GM13976 (cell line): ENCODE results near the gene ADPRS.

Experiments
- DNase-seq: peaks from one replicate; pipeline ENCODE4 v3.0.0; 2012; ENCODE audit warnings: low spot score
- in situ Hi-C: fragments of 300-500 bp; cut with MboI; formaldehyde crosslinking; loops from one replicate; pipeline ENCODE4 v1.12.0; 2022; ENCODE audit warnings: low sequenced_read_pairs, mixed read lengths, inconsistent platforms; ENCODE audit not compliant: unreplicated experiment
- TF ChIP-seq, protein P1 (sequence below): IDR thresholded peaks from 2 replicates; pipeline ENCODE4 v1.5.1; 2012; ENCODE audit warnings: borderline replicate concordance, mild to moderate bottlenecking; ENCODE audit not compliant: insufficient read depth; ENCODE audit errors: extremely low read depth, missing control alignments, control extremely low read depth

The ADPRS gene, protein sequence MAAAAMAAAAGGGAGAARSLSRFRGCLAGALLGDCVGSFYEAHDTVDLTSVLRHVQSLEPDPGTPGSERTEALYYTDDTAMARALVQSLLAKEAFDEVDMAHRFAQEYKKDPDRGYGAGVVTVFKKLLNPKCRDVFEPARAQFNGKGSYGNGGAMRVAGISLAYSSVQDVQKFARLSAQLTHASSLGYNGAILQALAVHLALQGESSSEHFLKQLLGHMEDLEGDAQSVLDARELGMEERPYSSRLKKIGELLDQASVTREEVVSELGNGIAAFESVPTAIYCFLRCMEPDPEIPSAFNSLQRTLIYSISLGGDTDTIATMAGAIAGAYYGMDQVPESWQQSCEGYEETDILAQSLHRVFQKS

GRCh38 chr1:36088577-36089392 lies at the start of gene ADPRS:
Gene ADPRS (plus strand): TSS chr1:36088892. CDS start chr1:36088905, 13 bp downstream.
- DNase-seq, result peak; percentile 97
- TF ChIP-seq, protein P1, sequence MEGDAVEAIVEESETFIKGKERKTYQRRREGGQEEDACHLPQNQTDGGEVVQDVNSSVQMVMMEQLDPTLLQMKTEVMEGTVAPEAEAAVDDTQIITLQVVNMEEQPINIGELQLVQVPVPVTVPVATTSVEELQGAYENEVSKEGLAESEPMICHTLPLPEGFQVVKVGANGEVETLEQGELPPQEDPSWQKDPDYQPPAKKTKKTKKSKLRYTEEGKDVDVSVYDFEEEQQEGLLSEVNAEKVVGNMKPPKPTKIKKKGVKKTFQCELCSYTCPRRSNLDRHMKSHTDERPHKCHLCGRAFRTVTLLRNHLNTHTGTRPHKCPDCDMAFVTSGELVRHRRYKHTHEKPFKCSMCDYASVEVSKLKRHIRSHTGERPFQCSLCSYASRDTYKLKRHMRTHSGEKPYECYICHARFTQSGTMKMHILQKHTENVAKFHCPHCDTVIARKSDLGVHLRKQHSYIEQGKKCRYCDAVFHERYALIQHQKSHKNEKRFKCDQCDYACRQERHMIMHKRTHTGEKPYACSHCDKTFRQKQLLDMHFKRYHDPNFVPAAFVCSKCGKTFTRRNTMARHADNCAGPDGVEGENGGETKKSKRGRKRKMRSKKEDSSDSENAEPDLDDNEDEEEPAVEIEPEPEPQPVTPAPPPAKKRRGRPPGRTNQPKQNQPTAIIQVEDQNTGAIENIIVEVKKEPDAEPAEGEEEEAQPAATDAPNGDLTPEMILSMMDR, result peak; percentile 98
- in situ Hi-C loops, result no loop called here

DNA sequence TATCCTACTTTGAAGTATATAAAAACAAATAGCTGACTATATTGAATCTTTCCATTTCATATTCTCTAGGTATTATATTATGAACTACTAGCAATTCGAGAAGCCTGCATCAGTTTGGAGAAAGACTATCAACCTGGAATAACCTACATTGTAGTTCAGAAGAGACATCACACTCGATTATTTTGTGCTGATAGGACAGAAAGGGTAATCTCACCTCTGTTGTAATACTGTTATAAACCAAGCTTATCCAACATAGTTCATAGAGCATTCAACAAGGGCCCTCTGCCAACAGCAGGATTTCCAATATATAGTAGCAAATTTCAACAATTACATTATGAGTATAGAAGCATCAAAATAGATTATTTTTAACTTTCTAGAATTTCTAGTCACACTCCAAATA lies 48.5 kb upstream of the ADPRS start:
- DNase-seq, result no peak
- TF ChIP-seq, protein P1, result no peak
- in situ Hi-C loops, result no loop called here

DNA sequence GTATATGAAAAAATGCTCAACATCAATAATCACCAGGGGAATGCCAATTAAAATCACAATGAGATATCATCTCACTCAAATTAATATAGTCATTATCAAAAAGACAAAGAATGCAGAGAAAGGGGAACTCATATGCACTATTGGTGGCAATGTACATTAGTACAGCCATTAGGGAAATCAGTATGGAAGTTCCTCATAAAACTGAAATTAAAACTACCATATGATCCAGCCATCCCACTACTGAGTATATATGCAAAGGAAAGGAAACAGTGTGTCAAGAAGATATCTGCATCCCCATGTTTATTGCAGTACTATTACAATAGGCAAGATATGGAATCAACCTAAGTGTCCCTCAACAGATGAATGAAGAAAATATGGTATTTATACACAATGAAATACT lies 36.9 kb upstream of the ADPRS start:
- no peak for DNase-seq
- TF ChIP-seq, protein P1, result no peak
- in situ Hi-C loops, result no loop called here

DNA sequence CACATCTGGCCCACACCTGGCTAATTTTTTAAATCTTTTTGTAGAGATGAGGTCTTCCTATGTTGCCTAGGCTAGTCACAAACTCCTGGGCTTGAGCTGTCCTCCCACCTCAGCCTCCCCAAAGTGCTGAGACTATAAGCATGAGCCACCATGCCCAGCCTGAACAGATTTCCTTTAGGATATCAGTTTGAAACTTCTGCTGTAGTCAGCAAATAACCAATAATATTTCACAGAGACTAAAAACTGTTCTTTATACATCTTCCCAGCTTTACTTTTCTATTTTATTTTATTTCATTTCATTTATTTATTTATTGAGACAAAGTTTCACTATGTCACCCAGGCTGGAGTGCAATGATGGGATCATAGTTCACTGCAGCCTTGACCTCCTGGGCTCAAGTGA lies 34.7 kb upstream of the ADPRS start:
- in situ Hi-C loops, result no loop called here
- TF ChIP-seq, protein P1, result no peak
- DNase-seq, result no peak

DNA sequence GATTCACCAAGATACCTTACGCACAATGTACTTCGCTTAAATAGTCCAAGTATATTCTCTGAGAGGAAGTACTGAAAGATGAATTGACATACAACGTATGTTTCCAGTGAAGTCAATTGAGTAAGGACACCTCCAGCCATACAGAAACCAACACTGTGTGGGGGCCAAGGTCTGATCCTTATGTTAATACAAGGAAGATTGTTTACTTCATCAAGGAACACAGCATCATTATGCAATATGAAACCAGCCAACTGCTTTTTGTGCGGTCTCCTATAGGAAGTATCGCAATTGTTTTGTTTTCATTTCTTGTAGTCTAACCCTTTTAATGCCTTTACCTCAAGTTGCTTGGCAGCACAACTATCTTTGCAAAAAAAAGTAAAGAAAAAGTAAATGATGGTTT lies 33.0 kb upstream of the ADPRS start:
- in situ Hi-C loops, result no loop called here
- TF ChIP-seq, protein P1, result no peak
- no peak for DNase-seq

- no peak for DNase-seq
- in situ Hi-C loops, result no loop called here
- TF ChIP-seq, protein P1, result no peak
Measured at GRCh38 chr1:36062315-36062714, 26.4 kb upstream of the ADPRS start.
